ENCODE results near the gene TEKT5.
"Not testable (repeated sequence)": the region's sequence is repeated elsewhere in the genome, so short reads cannot be mapped to it uniquely, and the experiment has no call there.

Gene TEKT5

GRCh38 chr16:10685709-10686108, 9.0 kb downstream of the TEKT5 start:
- no peak for DNase-seq (ENCODE audit: low read depth in 1 of 2, low spot score in 1 of 2)

DNA sequence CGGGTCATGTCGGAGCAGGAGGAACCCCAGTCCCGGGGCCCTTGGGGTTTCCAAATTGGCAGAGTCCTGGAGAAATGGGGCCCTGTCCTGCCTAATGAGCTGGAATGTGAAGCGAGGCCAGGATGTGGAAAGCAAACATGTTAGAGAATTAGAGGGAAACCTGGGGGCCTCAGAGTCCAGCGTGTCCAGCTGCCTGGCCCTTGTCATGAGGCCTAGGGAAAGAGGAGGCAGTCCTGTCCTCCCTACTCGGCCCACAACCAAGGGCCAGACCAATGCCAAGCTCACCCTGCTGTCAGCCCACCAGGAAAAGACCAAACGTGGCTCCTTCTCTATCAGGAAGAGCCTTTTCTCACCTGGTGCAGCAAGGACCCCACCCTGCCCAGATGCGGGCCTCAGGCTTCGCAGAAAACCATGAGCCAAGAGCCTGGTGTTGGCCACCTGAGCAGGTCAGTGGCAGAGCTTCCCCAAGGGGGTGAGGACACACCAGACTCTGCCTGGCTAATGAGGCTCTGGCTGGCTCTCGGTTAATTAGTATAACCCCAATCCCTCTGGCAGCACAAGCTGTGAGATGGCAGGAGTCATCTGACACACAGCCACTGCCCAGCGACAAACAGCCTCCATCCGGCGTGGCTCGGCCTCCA, 10.1 kb downstream of the TEKT5 start:
- no peak for DNase-seq (ENCODE audit: low read depth in 1 of 2, low spot score in 1 of 2)

GRCh38 chr16:10683170-10683569, 11.6 kb downstream of the TEKT5 start:
- no peak for DNase-seq (ENCODE audit: low read depth in 1 of 2, low spot score in 1 of 2)

DNA sequence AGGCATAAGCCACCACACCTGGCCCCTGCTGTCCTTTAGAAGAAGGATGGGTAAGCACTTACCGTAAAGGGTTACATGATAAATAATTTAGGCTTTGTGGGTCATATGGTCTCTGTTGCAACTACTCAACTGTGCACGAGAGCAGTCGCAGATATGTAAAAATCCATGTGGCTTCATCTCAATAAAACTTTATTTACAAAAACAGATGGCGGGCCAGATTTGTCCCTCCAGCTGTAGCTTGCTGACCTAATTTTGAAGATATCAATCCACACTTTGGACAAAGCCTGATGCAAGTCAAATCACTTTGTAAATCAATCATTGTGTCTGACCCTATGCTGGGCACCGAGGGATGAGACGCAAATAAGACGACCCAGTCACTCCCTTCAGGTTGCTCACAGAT, 12.1 kb downstream of the TEKT5 start:
- no peak for DNase-seq (ENCODE audit: low read depth in 1 of 2, low spot score in 1 of 2)

DNA sequence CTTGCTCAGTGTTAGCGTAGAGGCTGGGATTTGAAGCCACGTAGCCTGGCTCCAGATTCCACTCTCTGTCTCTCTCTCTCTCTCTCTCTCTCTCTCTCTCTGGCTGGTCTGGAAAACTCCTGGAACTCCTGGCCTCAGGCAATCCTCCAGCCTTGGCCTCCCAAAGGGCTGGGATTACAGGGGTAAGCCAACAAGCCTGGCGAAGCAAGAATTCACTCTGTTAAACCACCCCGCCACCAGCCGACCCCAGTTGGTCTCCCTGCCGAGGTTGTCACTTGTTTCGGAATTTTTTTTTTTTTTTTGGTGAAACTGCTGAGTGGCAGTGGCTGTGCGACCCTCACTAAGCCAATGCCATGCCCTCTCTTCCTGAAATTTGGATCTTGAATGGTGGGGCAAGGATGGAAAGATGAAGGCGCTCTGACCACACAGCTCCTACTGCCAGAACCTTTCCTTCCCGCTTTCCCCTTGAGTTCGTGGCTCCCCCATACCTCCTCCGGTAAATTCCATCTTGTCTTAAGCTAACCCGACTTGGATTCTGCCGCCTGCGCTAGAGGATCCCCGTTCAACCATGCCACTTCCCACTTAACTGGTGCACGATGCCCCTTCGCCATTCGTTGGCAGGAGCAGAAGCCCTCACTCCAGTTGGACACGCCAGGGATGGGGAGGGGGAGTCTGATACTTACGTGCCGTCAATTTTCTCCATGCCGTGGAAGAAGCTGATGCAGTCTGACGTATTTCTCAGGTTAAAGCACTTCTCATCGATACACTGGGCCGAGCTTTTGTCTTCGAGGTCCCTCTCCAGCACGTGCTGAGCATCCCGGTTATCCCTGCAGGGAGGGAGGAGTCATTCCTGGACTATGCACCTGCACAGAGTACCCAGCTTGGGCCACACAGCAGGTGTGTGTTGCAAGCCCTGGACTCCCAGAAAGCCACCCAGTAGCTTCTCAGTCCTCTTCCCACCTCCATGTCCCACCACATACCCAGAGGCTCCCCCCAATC, 13.1 kb downstream of the TEKT5 start:
- DNase-seq (ENCODE audit: low read depth in 1 of 2, low spot score in 1 of 2): no peak

DNA sequence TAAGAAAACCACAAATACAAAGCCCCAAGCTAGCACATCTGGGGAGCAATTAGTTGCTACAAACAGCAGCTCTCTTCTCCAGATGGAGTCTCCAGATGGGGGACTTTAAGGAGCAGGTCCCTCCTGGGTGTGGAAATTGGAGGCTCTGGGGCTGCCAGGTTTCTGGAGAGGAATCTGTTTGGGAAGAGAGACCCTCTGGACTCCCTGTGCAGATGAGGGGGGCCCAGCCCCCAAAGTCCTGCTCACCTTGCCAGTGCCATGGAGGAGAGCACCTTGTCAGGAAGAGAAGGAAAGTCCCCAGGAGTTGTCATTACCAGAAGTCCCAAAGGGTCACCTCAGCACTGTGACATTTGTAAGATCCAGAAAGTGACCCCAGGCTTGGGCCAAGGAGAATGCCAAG, 14.8 kb downstream of the TEKT5 start:
- DNase-seq (ENCODE audit: low read depth in 1 of 2, low spot score in 1 of 2): no peak

- DNase-seq (ENCODE audit: low read depth in 1 of 2, low spot score in 1 of 2): not testable (repeated sequence)
These were observed 15.3 kb downstream of the TEKT5 start for GRCh38 chr16:10679441-10679840.

DNA sequence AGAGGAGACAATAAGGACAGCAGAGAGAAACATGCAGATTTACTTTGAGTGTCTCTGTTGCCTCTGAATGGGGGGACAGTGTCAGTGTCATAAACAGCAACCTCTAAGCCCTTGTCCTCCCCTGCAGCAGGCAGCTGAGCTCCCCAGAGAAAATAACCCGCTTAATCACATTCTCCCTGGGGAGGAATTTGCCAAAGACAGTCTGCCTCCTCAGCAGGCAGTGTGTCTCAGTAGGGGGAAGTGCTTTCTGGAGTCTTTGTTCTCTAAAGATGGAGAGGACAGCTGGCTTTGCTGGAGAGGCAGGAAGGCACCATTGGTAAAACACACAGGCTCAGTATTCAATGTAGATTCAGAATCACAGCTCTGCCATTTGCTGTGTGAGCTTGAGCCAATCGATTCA, 16.1 kb downstream of the TEKT5 start:
- DNase-seq (ENCODE audit: low read depth in 1 of 2, low spot score in 1 of 2): no peak

GRCh38 chr16:10676284-10676683, 18.4 kb downstream of the TEKT5 start:
- DNase-seq (ENCODE audit: low read depth in 1 of 2, low spot score in 1 of 2): no peak

- DNase-seq (ENCODE audit: low read depth in 1 of 2, low spot score in 1 of 2): no peak
These were observed 18.9 kb downstream of the TEKT5 start for GRCh38 chr16:10675861-10676260.

GRCh38 chr16:10675216-10675615, 19.5 kb downstream of the TEKT5 start:
- no peak for DNase-seq (ENCODE audit: low read depth in 1 of 2, low spot score in 1 of 2)

DNA sequence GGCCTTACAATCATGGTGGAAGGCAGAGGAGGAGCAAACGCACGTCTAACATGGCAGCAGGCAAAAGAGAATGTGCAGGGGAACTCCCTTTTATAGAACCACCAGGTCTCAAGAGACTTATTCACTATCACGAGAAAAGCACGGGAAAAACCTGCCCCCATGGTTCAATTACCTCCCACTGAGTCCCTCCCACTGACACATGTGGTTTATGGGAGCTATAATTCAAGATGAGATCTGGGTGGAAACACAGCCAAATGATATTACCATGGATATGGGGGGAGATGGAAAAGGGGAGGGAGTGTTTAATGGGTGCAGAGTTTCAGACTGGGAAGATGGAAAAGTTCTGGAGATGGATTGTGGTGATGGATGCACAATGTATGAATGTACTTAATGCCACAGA, 23.0 kb downstream of the TEKT5 start:
- no peak for DNase-seq (ENCODE audit: low read depth in 1 of 2, low spot score in 1 of 2)

DNA sequence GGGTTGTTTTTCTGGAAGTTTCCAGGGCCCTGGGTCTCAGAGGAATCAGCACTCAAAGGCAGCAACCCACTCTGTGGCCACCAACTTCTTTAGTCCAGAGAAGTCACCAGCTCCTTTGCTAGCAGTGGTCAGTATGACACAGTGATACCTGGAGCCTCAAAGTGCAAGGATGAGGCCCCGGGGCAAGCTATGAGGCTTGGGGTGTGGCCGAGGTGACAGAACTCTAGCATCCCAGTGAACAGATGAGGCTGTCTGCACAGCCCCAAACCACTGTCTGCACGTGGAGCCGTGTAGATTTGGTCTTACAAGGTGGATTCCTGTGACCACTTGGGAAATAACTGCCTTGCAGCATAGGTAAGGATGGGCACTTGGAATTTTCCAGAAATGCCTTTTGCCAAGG, 24.9 kb downstream of the TEKT5 start:
- DNase-seq (ENCODE audit: low read depth in 1 of 2, low spot score in 1 of 2): no peak

- no peak for DNase-seq (ENCODE audit: low read depth in 1 of 2, low spot score in 1 of 2)
These were observed 26.2 kb downstream of the TEKT5 start for GRCh38 chr16:10668322-10669045.

GRCh38 chr16:10667239-10667638, 27.5 kb downstream of the TEKT5 start:
- no peak for DNase-seq (ENCODE audit: low read depth in 1 of 2, low spot score in 1 of 2)

DNA sequence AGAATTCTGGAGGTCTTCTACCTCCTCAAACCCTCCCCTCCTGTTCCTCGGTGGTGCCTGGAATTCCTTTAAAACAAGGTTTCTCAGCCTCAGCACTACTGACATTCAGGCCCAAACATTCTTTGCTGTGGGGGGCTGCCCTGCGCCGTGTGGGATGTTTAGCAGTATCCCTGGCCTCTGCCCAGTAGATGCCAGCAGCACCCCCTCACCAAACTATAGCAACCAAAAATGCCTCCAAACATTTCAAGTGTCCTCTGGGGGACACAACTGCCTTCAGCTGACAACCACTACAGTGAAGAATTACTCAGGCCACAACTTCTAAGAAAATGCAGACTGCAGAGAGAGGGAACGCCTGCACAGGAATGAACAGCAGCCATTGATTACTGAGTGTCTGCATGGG, 28.4 kb downstream of the TEKT5 start:
- DNase-seq (ENCODE audit: low read depth in 1 of 2, low spot score in 1 of 2): no peak

GRCh38 chr16:10665166-10665565, 29.6 kb downstream of the TEKT5 start:
- no peak for DNase-seq (ENCODE audit: low read depth in 1 of 2, low spot score in 1 of 2)

DNA sequence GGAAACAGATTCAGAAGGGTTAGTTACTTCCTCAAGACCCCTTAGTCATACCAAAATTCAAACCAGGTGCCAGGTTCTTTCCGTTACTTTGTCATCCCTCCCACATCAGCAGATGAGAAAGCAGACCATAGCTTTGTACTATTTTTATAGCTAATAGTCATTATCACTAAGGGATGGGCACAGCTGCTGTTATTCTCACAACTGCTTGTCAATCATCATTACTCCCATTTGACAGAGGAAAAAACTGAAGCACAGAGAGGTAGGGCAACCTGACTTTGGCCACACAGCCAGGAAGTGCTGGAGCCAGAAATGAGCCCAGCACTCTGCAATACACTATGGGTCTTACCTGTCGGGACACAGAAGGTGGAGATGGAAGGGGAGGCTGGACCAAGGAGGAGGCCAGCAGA, 30.0 kb downstream of the TEKT5 start:
- no peak for DNase-seq (ENCODE audit: low read depth in 1 of 2, low spot score in 1 of 2)

GRCh38 chr16:10663744-10664143, 31.0 kb downstream of the TEKT5 start:
- DNase-seq (ENCODE audit: low read depth in 1 of 2, low spot score in 1 of 2): no peak

DNA sequence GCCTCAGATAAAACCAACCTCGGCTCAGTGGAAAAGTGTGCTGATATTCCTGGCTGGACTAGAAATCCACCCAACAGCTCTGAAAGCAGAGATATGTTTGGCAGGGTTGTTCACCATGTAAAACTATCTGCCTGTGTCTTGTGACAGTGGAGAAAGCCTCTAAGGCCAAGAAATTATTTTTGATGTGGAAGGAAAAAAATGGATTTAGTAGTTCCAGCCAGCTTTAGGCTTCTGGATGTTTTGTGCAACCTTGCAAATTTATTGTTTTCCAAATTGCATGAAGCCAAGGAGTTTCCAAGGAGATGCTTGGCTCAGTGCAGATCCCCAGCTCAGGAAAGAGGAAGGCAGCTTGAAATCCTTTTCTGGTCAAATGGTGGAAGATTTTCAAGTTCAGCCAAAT, 31.6 kb downstream of the TEKT5 start:
- no peak for DNase-seq (ENCODE audit: low read depth in 1 of 2, low spot score in 1 of 2)

DNA sequence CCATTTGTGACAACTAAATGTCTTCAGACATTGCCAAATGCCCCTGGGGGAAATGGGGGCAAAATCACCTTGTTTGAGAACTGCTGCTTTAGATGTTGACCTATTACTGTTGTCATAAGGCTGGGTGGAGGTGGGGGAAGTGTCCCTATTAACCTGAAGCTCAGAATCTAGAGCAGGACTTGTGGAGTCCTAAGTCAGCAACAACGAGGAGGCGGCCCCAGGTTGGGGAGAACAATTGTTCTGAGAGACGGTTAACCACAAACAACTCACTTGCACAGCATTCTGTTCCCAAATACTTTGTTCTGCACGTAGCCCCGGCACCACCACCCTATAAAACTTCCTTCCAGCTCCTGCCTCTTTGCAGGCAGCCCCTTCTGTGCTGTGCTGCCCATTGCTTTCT, 32.5 kb downstream of the TEKT5 start:
- DNase-seq (ENCODE audit: low read depth in 1 of 2, low spot score in 1 of 2): no peak

- DNase-seq (ENCODE audit: low read depth in 1 of 2, low spot score in 1 of 2): no peak
These were observed 33.0 kb downstream of the TEKT5 start for GRCh38 chr16:10661737-10662136.

Measured in activated T-helper 1 cell treated with anti-CD3 and anti-CD28 coated beads, Interleukin-2, amount 50 U/mL, for 16 hours (primary cell).